Measurements from ENCODE around the gene ZSWIM2. TPM values are rescaled to one million over a fixed set of nuclear protein-coding genes. Genes with fewer than 3 reads are reported as not detected.

ZSWIM2 gene
- total and polyA plus RNA-seq, 7 experiments from 2014 or later: not detected

DNA sequence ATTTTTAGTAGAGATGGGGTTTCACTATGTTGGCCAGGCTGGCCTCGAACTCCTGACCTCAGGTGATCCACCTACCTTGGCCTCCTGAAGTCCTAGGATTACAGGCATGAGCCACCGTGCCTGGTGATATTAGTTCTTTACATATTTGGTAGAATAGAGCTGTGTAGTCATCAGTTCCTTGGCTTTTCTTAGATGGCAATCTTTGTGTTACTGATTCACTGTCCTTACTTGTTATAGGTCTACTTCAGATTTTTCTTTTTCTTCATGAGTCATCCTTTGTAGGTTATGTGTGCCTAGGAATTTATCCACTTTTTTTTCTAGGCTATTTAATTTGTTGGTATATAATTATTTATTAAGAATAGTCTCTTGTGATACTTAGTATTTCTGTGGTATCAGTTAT lies 30.3 kb upstream of the ZSWIM2 start:
- Histone ChIP-seq H3K36me3 (ENCODE audit: control insufficient read depth in 2 of 3, insufficient read depth in 3 of 3, low read length in 3 of 3) (no peaks in the 10 kb centered on the region), H3K27me3 (ENCODE audit: control insufficient read depth in 2 of 2, insufficient read depth in 2 of 2, low read length in 2 of 2) (no peaks in the 10 kb centered on the region), H3K4me1 (ENCODE audit: control insufficient read depth in 2 of 2, insufficient read depth in 2 of 2, low read length in 2 of 2) (no peaks in the 10 kb centered on the region), H3K27ac (ENCODE audit: low read depth, low read length) (no peak overlapping the region), H3K9me3 (ENCODE audit: control insufficient read depth in 2 of 3, low read length in 3 of 3) (no peaks in the 10 kb centered on the region), H3K4me3 (ENCODE audit: low read length) (no peak overlapping the region)
- DNase-seq: no peak
- no peak for ATAC-seq
- Mint-ChIP-seq H3K4me3 (no peak overlapping the region), H3K27me3 (peaks cover 0 to 3% (median 0%) of the 10 kb centered on the region in 5 donors), H3K4me1 (no peaks in the 10 kb centered on the region), H3K36me3 (no peaks in the 10 kb centered on the region), H3K27ac (no peak overlapping the region), H3K9me3 (peaks cover 3 to 26% (median 6%) of the 10 kb centered on the region in 11 donors)
- intact Hi-C loops (cut with micrococcal nuclease): no loop called here
- ChIA-PET CTCF (no interaction called here), POLR2A (no interaction called here)

GRCh38 chr2:186874713-186875112 lies 25.7 kb upstream of the ZSWIM2 start:
- peaks cover 0 to 4% (median 0%) of the 10 kb centered on the region in 5 donors for H3K27me3 Mint-ChIP-seq
- H3K36me3 Mint-ChIP-seq: no peaks in the 10 kb centered on the region
- Histone ChIP-seq H3K9me3 (ENCODE audit: control insufficient read depth in 2 of 3, low read length in 3 of 3) (no peaks in the 10 kb centered on the region), H3K27ac (ENCODE audit: low read depth, low read length) (no peak overlapping the region), H3K27me3 (ENCODE audit: control insufficient read depth in 2 of 2, insufficient read depth in 2 of 2, low read length in 2 of 2) (no peaks in the 10 kb centered on the region), H3K4me1 (ENCODE audit: control insufficient read depth in 2 of 2, insufficient read depth in 2 of 2, low read length in 2 of 2) (no peaks in the 10 kb centered on the region), H3K4me3 (ENCODE audit: low read length) (no peak overlapping the region), H3K36me3 (ENCODE audit: control insufficient read depth in 2 of 3, insufficient read depth in 3 of 3, low read length in 3 of 3) (no peaks in the 10 kb centered on the region)
- no peaks in the 10 kb centered on the region for H3K4me1 Mint-ChIP-seq
- DNase-seq (no peak), ATAC-seq (no peak)
- H3K9me3 Mint-ChIP-seq: peaks cover 0 to 7% (median 0%) of the 10 kb centered on the region in 11 donors
- H3K27ac Mint-ChIP-seq: no peak overlapping the region
- ChIA-PET CTCF (no interaction called here), POLR2A (no interaction called here)
- no peak overlapping the region for H3K4me3 Mint-ChIP-seq
- intact Hi-C loops (cut with micrococcal nuclease): no loop called here

GRCh38 chr2:186871881-186872280 lies 22.9 kb upstream of the ZSWIM2 start:
- Histone ChIP-seq H3K27ac (ENCODE audit: low read depth, low read length) (no peak overlapping the region), H3K4me1 (ENCODE audit: control insufficient read depth in 2 of 2, insufficient read depth in 2 of 2, low read length in 2 of 2) (no peaks in the 10 kb centered on the region), H3K9me3 (ENCODE audit: control insufficient read depth in 2 of 3, low read length in 3 of 3) (no peaks in the 10 kb centered on the region), H3K27me3 (ENCODE audit: control insufficient read depth in 2 of 2, insufficient read depth in 2 of 2, low read length in 2 of 2) (no peaks in the 10 kb centered on the region), H3K4me3 (ENCODE audit: low read length) (no peak overlapping the region), H3K36me3 (ENCODE audit: control insufficient read depth in 2 of 3, insufficient read depth in 3 of 3, low read length in 3 of 3) (no peaks in the 10 kb centered on the region)
- ChIA-PET POLR2A (no interaction called here), CTCF (no interaction called here)
- intact Hi-C loops (cut with micrococcal nuclease): no loop called here
- DNase-seq (no peak), ATAC-seq (no peak)
- Mint-ChIP-seq H3K4me3 (no peak overlapping the region), H3K9me3 (peaks cover 0 to 7% (median 0%) of the 10 kb centered on the region in 11 donors), H3K4me1 (no peaks in the 10 kb centered on the region), H3K36me3 (no peaks in the 10 kb centered on the region), H3K27me3 (peaks cover 0 to 4% (median 0%) of the 10 kb centered on the region in 5 donors), H3K27ac (no peak overlapping the region)

GRCh38 chr2:186868344-186868743 lies 19.4 kb upstream of the ZSWIM2 start:
- DNase-seq (no peak), ATAC-seq (no peak)
- H3K9me3 ChIP-seq (ENCODE audit: control insufficient read depth in 2 of 3, low read length in 3 of 3): no peaks in the 10 kb centered on the region
- no peak overlapping the region for H3K4me3 ChIP-seq (ENCODE audit: low read length)
- Mint-ChIP-seq H3K27me3 (peaks cover 0 to 4% (median 0%) of the 10 kb centered on the region in 5 donors), H3K36me3 (no peaks in the 10 kb centered on the region), H3K4me1 (no peaks in the 10 kb centered on the region), H3K27ac (no peak overlapping the region), H3K9me3 (peaks cover 0 to 3% (median 0%) of the 10 kb centered on the region in 11 donors), H3K4me3 (no peak overlapping the region)
- no peaks in the 10 kb centered on the region for H3K4me1 ChIP-seq (ENCODE audit: control insufficient read depth in 2 of 2, insufficient read depth in 2 of 2, low read length in 2 of 2)
- intact Hi-C loops (cut with micrococcal nuclease): no loop called here
- H3K27me3 ChIP-seq (ENCODE audit: control insufficient read depth in 2 of 2, insufficient read depth in 2 of 2, low read length in 2 of 2): no peaks in the 10 kb centered on the region
- POLR2A ChIA-PET: no interaction called here
- CTCF ChIA-PET: no interaction called here
- no peaks in the 10 kb centered on the region for H3K36me3 ChIP-seq (ENCODE audit: control insufficient read depth in 2 of 3, insufficient read depth in 3 of 3, low read length in 3 of 3)
- no peak overlapping the region for H3K27ac ChIP-seq (ENCODE audit: low read depth, low read length)

DNA sequence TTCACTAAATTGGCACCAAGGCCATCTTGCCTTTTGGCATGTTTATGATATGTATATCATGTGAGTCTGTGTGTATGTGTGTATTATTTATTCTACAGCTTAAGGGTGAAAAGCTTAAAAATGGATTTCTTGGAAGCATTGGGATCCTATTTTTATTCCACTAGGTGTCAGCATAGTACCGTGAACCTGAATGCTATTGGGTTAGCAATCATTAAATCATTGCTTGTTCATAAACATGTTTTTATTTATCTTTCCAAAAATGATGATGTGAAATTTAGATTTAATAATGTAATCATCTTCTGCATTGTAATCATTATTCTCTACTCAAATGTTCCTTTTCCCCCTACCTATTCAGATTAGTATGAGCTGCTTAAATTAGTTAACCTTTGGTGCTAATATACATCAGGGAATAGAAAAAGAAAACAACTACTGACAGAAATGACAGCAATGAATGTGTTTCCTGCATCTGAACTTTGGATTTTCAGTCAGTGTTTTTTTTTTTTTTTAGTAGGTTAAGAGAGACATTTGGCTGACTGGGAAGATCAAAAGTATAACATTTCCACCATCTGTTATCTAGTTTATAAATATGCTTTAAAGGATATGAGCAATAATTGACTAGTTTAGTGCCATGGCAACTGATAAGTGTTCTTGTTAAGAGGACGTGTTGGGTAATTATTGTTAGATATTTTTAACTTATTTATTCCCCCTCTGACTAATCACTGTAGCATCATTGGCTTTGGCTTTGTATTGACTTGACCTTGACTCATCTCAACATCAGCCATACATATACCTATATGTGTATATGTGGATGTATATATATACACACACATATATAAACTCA lies 14.1 kb upstream of the ZSWIM2 start:
- Histone ChIP-seq H3K9me3 (ENCODE audit: control insufficient read depth in 2 of 3, low read length in 3 of 3) (no peaks in the 10 kb centered on the region), H3K4me1 (ENCODE audit: control insufficient read depth in 2 of 2, insufficient read depth in 2 of 2, low read length in 2 of 2) (no peaks in the 10 kb centered on the region), H3K36me3 (ENCODE audit: control insufficient read depth in 2 of 3, insufficient read depth in 3 of 3, low read length in 3 of 3) (no peaks in the 10 kb centered on the region), H3K27ac (ENCODE audit: low read depth, low read length) (no peak overlapping the region), H3K27me3 (ENCODE audit: control insufficient read depth in 2 of 2, insufficient read depth in 2 of 2, low read length in 2 of 2) (no peaks in the 10 kb centered on the region), H3K4me3 (ENCODE audit: low read length) (no peak overlapping the region)
- no peaks in the 10 kb centered on the region for H3K4me1 Mint-ChIP-seq
- H3K27ac Mint-ChIP-seq: no peak overlapping the region
- CTCF ChIA-PET: no interaction called here
- no peak for ATAC-seq
- no peaks in the 10 kb centered on the region for H3K36me3 Mint-ChIP-seq
- H3K27me3 Mint-ChIP-seq: no peaks in the 10 kb centered on the region
- no peak for DNase-seq
- H3K4me3 Mint-ChIP-seq: no peak overlapping the region
- H3K9me3 Mint-ChIP-seq: no peaks in the 10 kb centered on the region
- intact Hi-C loops (cut with micrococcal nuclease): loop anchor here in 1 of 2 donors (2.0 kb wide), 1 partner anchor 980 kb away; no protein-coding TSS in a partner anchor
- POLR2A ChIA-PET: no interaction called here

- H3K4me3 ChIP-seq (ENCODE audit: low read length): no peak overlapping the region
- Mint-ChIP-seq H3K27ac (no peak overlapping the region), H3K36me3 (no peaks in the 10 kb centered on the region), H3K9me3 (peaks cover 0 to 12% (median 2%) of the 10 kb centered on the region in 11 donors), H3K4me1 (no peaks in the 10 kb centered on the region), H3K4me3 (no peak overlapping the region), H3K27me3 (peaks cover 0 to under 1% (median under 1%) of the 10 kb centered on the region in 5 donors)
- ChIA-PET CTCF (no interaction called here), POLR2A (no interaction called here)
- no peak overlapping the region for H3K27ac ChIP-seq (ENCODE audit: low read depth, low read length)
- ATAC-seq (no peak), DNase-seq (no peak)
- no peaks in the 10 kb centered on the region for H3K36me3 ChIP-seq (ENCODE audit: control insufficient read depth in 2 of 3, insufficient read depth in 3 of 3, low read length in 3 of 3)
- intact Hi-C loops (cut with micrococcal nuclease): no loop called here
- H3K4me1 ChIP-seq (ENCODE audit: control insufficient read depth in 2 of 2, insufficient read depth in 2 of 2, low read length in 2 of 2): no peaks in the 10 kb centered on the region
- H3K9me3 ChIP-seq (ENCODE audit: control insufficient read depth in 2 of 3, low read length in 3 of 3): no peaks in the 10 kb centered on the region
- no peaks in the 10 kb centered on the region for H3K27me3 ChIP-seq (ENCODE audit: control insufficient read depth in 2 of 2, insufficient read depth in 2 of 2, low read length in 2 of 2)
Measured at GRCh38 chr2:186855216-186855615, 6.2 kb upstream of the ZSWIM2 start.

GRCh38 chr2:186853951-186854350 lies 5.0 kb upstream of the ZSWIM2 start:
- Histone ChIP-seq H3K27ac (ENCODE audit: low read depth, low read length) (no peak overlapping the region), H3K36me3 (ENCODE audit: control insufficient read depth in 2 of 3, insufficient read depth in 3 of 3, low read length in 3 of 3) (no peaks in the 10 kb centered on the region), H3K4me3 (ENCODE audit: low read length) (no peak overlapping the region), H3K4me1 (ENCODE audit: control insufficient read depth in 2 of 2, insufficient read depth in 2 of 2, low read length in 2 of 2) (no peaks in the 10 kb centered on the region), H3K9me3 (ENCODE audit: control insufficient read depth in 2 of 3, low read length in 3 of 3) (no peaks in the 10 kb centered on the region), H3K27me3 (ENCODE audit: control insufficient read depth in 2 of 2, insufficient read depth in 2 of 2, low read length in 2 of 2) (no peaks in the 10 kb centered on the region)
- DNase-seq (no peak), ATAC-seq (no peak)
- Mint-ChIP-seq H3K27me3 (peaks cover 11 to 12% (median 12%) of the 10 kb centered on the region in 5 donors), H3K4me3 (no peak overlapping the region), H3K36me3 (peaks cover 0 to 4% (median 0%) of the 10 kb centered on the region in 5 donors), H3K27ac (no peak overlapping the region), H3K4me1 (peaks cover 0 to 9% (median 9%) of the 10 kb centered on the region in 7 donors), H3K9me3 (peaks cover 0 to 16% (median 2%) of the 10 kb centered on the region in 11 donors)
- ChIA-PET CTCF (no interaction called here), POLR2A (no interaction called here)
- intact Hi-C loops (cut with micrococcal nuclease): no loop called here

All from naive thymus-derived CD4-positive, alpha-beta T cell (primary cell).